Ovary (tissue), 9 donors: ENCODE data around the gene LRP1B. TPM values are rescaled to one million over a fixed set of nuclear protein-coding genes. Genes with fewer than 3 reads are reported as not detected.

Experiments
- DNase-seq, 5 donors: peaks; one replicate each; pipeline ENCODE4 v3.0.0-alpha.2; 2019 to 2020
- H3K27ac ChIP-seq, 2 donors: fragments of 200-600 bp; one replicate each; pipeline versions ENCODE4 v1.5.1 to v1.8.0; 2019 to 2022
- H3K27me3 ChIP-seq: fragments of 200-600 bp; one replicate; pipeline ENCODE4 v1.8.0; 2022
- H3K36me3 ChIP-seq: fragments of 200-600 bp; sonication (generic); one replicate; pipeline ENCODE4 v1.5.1; 2019
- H3K4me1 ChIP-seq: one replicate; pipeline ENCODE4 v1.8.1; 2013; ENCODE audit warnings: mild to moderate bottlenecking, moderate library complexity; ENCODE audit not compliant: insufficient read depth
- H3K4me3 ChIP-seq: fragments of 200-600 bp; sonication (generic); one replicate; pipeline ENCODE4 v1.5.1; 2017
- H3K9me3 ChIP-seq, 2 donors: fragments of 200-600 bp in 1 of 2; sonication (generic) in 1 of 2; one replicate each; pipeline versions ENCODE4 v1.5.1 to v1.8.1; 2013 to 2019; ENCODE audit warnings: mild to moderate bottlenecking in 1 of 2, moderate library complexity in 1 of 2
- EP300 ChIP-seq: sonication (generic); formaldehyde crosslinking; IDR thresholded peaks from one replicate; pipeline ENCODE4 v1.6.1; 2017; ENCODE audit warnings: antibody characterized with exemption
- POLR2A ChIP-seq: fragments of 450-650 bp; IDR thresholded peaks from one replicate; pipeline ENCODE4 v1.6.1; 2017; ENCODE audit warnings: antibody characterized with exemption, mild to moderate bottlenecking, moderate library complexity
- WGBS, 3 donors: extraction: QIAGEN DNeasy Blood & Tissue Kit in 1 of 3; methylation state at CpG; one replicate each; pipeline versions ENCODE4 v1.1.5 to v1.1.7; 2013 to 2017; 5-methylcytosine and 5-hydroxymethylcytosine counted together
- intact Hi-C, 4 donors: fragments of 100-400 bp; cut with DNase I; formaldehyde crosslinking; loops; one replicate each; pipeline versions ENCODE4 v1.11.0 to v1.15.1; 2022 to 2023
- polyA plus RNA-seq, 2 donors: library from polyadenylated mRNA; stranded (reverse); fragments of 200-250 nt in 1 of 2; fragments of 350-450 nt in 1 of 2; fragmentation: Illumina TruSeq in 1 of 2; extraction: RNeasy Lipid Tissue Mini Kit (QIAGEN cat#74804) in 1 of 2; gene quantifications; one replicate each; pipeline ENCODE4 v1.2.3, GENCODE V29; 2013 to 2014
- total RNA-seq, 7 donors: library from RNA; depleted of rRNA in 2 of 7; stranded (reverse); fragments of >200 nt in 2 of 7; fragmentation: NEBNext Ultra II Directional in 3 of 7; extraction: Animal tissue kit (Norgen Biotek cat#: 25700) in 3 of 7; gene quantifications; one replicate each; pipeline versions ENCODE4 v1.1.0 to v1.2.4, GENCODE V29; 2016 to 2023
- TF ChIP-seq, protein P1 (sequence below), 3 donors: fragments of 450-650 bp in 2 of 3; fragments of 200-600 bp in 1 of 3; IDR thresholded peaks; one replicate each; pipeline versions ENCODE4 v1.5.1 to v1.8.0; 2016 to 2022; ENCODE audit warnings: antibody characterized with exemption in 3 of 3, mild to moderate bottlenecking in 1 of 3
- donor health status: DM: no; HTN: no; CAD: no; lungs with moderate emphysema.
- donor health status: DM: no; HTN: no; CAD: no.
- donor health status: Bipolar disorder and iron deficiency.
- donor health status: DM: yes; HTN: yes; CAD: no.
- donor health status: DM: no; HTN: no; CAD: no.
- donor health status: DM: yes; HTN: yes; CAD: no.

Gene LRP1B
- total and polyA plus RNA-seq, 9 donors: 0.08 to 2.6 (median 0.37) TPM

DNA sequence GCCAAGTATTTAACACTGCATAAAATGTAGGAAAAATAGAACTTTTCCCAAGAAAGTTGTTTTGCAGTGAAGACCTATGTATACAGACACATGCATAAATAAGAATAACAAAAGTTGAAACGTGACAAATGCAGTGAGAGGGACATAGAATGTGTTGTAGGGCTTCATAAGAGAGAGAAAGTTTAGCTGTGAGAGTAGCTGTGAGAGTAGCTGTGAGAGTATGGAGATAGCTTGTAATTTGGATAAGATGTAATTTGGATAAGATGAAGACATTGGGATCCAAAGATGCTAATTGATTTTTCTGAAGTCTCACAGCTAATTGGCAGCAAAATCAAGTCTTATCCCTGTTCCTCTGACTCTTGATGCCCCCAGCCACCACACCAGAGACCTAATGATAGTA lies 170.9 kb downstream of the LRP1B start:
- H3K36me3 ChIP-seq: no peaks in the 10 kb centered on the region
- no peaks in the 10 kb centered on the region for H3K9me3 ChIP-seq
- no peaks in the 10 kb centered on the region for H3K27me3 ChIP-seq
- WGBS, 3 donors: 20 to 53% (median 38%) methylated on average over 1 of the region's 1 CpG
- intact Hi-C loops: no loop called here
- H3K4me3 ChIP-seq: no peak overlapping the region
- TF ChIP-seq, protein P1, sequence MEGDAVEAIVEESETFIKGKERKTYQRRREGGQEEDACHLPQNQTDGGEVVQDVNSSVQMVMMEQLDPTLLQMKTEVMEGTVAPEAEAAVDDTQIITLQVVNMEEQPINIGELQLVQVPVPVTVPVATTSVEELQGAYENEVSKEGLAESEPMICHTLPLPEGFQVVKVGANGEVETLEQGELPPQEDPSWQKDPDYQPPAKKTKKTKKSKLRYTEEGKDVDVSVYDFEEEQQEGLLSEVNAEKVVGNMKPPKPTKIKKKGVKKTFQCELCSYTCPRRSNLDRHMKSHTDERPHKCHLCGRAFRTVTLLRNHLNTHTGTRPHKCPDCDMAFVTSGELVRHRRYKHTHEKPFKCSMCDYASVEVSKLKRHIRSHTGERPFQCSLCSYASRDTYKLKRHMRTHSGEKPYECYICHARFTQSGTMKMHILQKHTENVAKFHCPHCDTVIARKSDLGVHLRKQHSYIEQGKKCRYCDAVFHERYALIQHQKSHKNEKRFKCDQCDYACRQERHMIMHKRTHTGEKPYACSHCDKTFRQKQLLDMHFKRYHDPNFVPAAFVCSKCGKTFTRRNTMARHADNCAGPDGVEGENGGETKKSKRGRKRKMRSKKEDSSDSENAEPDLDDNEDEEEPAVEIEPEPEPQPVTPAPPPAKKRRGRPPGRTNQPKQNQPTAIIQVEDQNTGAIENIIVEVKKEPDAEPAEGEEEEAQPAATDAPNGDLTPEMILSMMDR (IDR thresholded peaks at IDR 0.05): no peak
- no peak overlapping the region for H3K27ac ChIP-seq
- DNase-seq: no peak
- no peaks in the 10 kb centered on the region for H3K4me1 ChIP-seq

DNA sequence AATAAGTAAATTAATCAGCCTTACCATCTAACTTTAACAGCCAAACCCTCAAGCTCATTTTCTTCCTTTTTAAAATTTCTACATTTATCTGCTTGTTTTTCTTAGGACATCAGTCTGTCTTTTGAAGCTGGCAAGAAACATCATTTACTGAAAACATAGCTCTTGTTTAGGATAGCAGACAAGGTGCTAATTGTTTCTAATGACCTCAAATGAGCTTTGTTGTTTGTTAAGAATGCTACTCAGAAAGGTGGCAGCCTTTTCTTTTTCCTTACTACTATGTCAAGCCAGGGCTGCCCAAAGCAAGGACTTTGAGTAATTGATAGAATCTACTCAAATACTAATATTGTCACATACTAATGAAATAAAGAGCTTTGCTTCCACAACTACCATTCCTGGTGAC lies 171.8 kb downstream of the LRP1B start:
- no peaks in the 10 kb centered on the region for H3K9me3 ChIP-seq
- no peak overlapping the region for H3K27ac ChIP-seq
- H3K4me3 ChIP-seq: no peak overlapping the region
- TF ChIP-seq, protein P1 (IDR thresholded peaks at IDR 0.05): no peak
- no peak for TF ChIP-seq EP300
- TF ChIP-seq POLR2A: no peak
- H3K27me3 ChIP-seq: no peaks in the 10 kb centered on the region
- intact Hi-C loops: no loop called here
- H3K4me1 ChIP-seq: no peaks in the 10 kb centered on the region
- no peaks in the 10 kb centered on the region for H3K36me3 ChIP-seq
- no peak for DNase-seq

DNA sequence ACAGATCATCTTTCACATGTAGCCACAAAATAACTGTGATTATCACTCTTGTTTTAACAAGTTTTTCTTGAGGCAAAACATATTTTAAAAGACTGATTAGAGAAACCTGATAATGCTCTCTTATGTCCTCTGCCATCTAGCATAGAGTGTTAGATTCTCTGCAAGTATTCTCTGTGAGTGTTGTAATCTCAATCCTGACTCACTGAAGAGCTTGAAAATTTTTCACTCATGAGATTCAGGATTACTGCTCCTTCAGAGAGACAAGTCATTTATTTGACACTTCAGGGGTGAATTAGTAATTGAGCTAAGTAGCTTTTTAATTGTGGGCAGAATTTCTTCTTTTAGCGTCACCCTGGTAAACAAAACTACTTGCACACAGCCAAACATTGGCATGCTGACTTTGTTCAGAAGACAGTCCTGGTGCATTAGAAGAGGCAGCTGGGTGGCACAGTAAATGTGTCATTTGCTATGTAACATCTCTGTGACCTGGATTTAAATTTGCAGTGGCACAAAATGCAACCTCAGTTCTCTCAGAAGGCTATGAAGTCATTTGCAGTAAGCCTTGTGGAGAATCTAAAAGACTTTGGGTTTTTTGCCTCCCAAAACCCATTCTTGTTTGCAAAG lies 172.9 kb downstream of the LRP1B start:
- Histone ChIP-seq H3K27me3 (no peaks in the 10 kb centered on the region), H3K4me3 (no peak overlapping the region), H3K4me1 (no peaks in the 10 kb centered on the region), H3K9me3 (no peaks in the 10 kb centered on the region), H3K27ac (no peak overlapping the region), H3K36me3 (no peaks in the 10 kb centered on the region)
- intact Hi-C loops: no loop called here
- WGBS, 3 donors: 53 to 74% (median 63%) methylated on average over 1 of the region's 1 CpG
- no peak for DNase-seq
- TF ChIP-seq EP300: no peak
- no peak for TF ChIP-seq POLR2A
- TF ChIP-seq, protein P1 (IDR thresholded peaks at IDR 0.05): no peak

DNA sequence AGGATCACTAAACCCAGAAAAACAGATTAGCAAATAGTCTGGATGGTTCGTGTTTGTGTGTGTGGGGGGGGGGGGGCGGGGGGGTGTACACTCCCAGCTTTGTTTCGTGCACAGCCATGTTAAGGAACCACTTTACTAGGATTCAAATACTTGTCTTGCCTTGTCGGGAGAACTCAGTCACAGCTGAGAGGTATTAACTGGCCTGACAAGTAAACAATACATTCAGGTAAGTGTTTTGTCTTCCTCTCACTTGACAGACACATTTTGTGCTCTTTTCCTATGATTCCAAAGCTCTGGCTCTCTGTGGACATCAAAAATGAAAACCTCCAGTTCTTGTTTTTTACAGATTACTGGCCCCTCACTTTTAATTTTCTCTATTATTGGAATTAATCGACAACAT lies 173.5 kb downstream of the LRP1B start:
- no peaks in the 10 kb centered on the region for H3K9me3 ChIP-seq
- no peak overlapping the region for H3K27ac ChIP-seq
- TF ChIP-seq, protein P1 (IDR thresholded peaks at IDR 0.05): no peak
- TF ChIP-seq EP300 (no peak), POLR2A (no peak)
- 39 to 45% (median 41%) methylated on average over 5 of the region's 5 CpGs for WGBS, 3 donors
- H3K27me3 ChIP-seq: no peaks in the 10 kb centered on the region
- DNase-seq: no peak
- no peaks in the 10 kb centered on the region for H3K4me1 ChIP-seq
- intact Hi-C loops: no loop called here
- H3K36me3 ChIP-seq: no peaks in the 10 kb centered on the region
- no peak overlapping the region for H3K4me3 ChIP-seq
